NCI-H2107 (cell line): ENCODE measurements around the gene DNASE1L2.
"Not testable (repeated sequence)": the region's sequence is repeated elsewhere in the genome, so short reads cannot be mapped to it uniquely, and the experiment has no call there.

Experiments
- DNase-seq: peaks from one replicate; lab custom pipeline; 2025; lab: John Stamatoyannopoulos, UW

DNASE1L2 gene

DNA sequence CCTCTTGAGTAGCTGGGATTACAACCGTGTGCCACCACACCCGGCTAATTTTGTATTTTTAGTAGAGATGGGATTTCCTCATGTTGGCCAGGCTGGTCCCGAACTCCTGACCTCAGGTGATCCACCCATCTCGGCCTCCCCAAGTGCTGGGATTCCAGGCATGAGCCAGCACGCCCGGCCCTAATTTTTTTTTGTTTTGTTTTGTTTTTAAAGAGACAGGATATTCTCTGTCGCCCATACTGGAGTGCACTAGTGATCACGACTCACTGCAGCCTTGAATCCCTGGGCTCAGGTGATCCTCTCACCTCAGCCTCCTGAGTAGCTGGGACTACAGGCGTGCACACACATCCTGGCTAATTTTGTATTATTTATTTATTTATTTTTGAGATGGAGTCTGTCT lies 4.1 kb downstream of the DNASE1L2 start:
- not testable (repeated sequence) for DNase-seq

GRCh38 chr16:2242598-2242997 lies 6.4 kb downstream of the DNASE1L2 start:
- DNase-seq: no peak

DNA sequence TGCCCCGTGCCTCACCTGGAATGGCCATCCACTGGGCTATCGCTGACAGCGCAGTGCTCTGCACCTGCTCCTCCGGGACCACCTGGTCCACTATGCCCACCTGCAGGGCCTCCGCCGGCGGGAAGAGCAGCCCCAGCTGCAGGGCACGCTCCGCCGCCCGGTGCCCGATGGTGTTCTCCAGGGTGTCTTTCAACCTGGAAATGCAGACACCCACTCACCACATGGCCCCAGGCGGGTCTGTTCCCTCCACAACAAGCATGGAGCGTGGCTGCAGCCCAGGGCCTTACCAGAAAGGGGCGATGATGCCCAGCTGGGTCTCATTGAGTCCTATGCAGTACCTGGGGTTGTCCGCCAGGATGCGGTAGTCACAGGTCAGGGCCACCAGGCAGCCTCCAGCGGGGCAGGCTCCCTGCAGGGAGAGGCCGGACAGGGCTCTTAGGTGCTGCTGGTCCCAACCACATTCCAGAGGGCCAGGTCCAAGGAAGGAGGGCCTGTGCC lies 6.8 kb downstream of the DNASE1L2 start:
- no peak for DNase-seq

GRCh38 chr16:2243781-2244180 lies 7.5 kb downstream of the DNASE1L2 start:
- DNase-seq: no peak

DNA sequence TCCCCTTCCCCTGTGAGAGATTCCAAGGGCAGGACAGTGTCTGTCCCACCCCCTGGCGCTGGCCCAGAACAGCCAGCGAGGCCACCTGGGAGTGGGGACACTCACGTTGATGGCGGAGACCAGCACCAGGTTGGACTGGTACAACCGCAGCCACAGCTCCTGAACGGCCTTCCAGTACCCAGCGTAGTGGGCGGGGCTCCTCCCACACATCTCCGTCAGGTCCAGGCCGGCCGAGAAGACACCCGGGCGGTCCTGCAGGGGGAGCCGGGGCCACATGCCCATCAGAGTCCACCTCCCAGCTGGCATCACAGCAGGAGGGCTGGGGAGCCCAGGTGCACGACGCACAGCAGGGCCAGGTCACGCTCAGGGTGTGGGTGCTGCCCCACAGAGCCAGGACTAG lies 8.1 kb downstream of the DNASE1L2 start:
- DNase-seq: no peak

- DNase-seq: no peak
These were observed 8.9 kb downstream of the DNASE1L2 start for GRCh38 chr16:2244926-2245795.

- DNase-seq: no peak
These were observed 10.1 kb downstream of the DNASE1L2 start for GRCh38 chr16:2246301-2246885.

GRCh38 chr16:2250652-2251295 lies 14.5 kb downstream of the DNASE1L2 start:
- DNase-seq: no peak

DNA sequence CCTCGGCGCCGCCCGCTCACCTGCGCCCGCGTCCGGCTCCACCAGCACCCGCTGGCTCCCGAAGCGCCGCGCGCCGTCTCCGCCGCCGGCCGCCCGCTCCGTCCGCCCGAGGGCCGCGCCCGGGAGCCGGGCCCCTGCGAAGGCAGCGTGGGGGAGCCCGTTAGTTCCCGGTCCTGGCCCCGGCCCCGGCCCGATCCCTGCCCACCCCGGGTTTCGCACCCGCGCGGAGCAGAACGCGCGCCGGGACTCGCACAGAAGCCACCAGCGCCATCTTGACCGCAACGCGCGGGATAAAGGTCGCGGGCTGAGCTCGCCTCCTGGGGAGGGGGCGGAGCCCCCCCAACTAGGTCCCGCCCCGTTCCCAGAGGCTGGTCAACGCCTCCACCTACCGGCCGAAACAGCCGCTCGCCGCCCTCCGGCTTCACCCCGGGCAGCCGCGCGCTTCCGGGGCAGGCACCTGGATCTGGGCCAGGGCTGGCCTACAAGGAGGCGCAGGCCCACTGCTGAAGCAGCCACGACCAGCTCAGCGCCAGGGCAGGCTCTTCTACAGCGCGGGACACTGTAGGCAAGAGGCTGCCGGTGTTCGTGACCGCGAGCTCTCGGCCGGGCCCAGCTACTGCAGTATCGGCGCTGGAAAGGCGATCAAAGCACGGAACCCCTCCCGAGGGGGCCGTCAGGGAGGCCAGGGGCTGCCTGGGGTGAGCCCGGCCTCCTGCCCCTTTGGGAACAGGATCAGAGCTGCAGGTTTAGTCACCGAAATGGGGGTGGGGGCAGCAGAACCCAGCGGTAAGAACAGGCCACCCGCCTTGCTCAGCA lies 15.3 kb downstream of the DNASE1L2 start, which contains the start of gene ECI1:
Gene ECI1, minus strand, starts transcription at position 292 of the 816 bp plus-strand sequence. Its CDS starts 21 bp downstream, at position 271.
- peak; percentile 91 for DNase-seq

DNA sequence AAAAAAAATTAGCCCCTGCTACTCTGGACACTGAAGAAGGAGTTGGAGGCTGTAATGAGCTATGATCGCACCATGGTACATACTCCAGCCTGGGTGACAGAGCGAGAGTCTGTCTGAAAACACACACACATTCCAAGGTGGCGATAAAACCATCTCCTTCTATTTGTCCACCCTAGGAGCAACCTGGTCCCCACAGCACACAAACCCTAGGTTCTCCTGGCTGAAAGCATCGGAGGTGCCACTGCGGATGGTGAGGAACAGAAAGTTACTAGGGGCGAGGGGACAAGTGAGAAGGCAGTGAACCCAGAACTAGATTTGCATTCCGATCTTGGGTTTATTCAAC lies 16.5 kb downstream of the DNASE1L2 start:
- DNase-seq: no peak

DNA sequence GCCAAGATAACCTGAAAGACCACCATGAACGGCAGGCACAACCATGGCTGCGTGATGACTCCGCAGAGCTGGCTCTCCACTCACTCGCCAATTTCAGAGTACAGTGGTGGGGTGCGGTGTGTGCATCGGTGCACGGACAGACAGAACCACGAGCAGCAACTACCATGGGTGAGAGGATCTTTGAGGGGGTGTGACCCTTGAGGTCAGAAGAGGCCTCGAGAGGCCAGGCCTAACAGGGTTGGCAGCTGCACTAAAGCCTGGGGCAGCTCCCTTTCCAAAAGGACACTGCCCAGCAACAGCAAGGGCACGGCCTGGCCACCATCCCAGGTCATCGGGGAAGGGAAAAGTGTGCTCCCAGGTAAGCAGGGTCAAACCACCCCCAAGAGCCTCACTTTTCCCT lies 17.0 kb downstream of the DNASE1L2 start:
- DNase-seq: no peak

DNA sequence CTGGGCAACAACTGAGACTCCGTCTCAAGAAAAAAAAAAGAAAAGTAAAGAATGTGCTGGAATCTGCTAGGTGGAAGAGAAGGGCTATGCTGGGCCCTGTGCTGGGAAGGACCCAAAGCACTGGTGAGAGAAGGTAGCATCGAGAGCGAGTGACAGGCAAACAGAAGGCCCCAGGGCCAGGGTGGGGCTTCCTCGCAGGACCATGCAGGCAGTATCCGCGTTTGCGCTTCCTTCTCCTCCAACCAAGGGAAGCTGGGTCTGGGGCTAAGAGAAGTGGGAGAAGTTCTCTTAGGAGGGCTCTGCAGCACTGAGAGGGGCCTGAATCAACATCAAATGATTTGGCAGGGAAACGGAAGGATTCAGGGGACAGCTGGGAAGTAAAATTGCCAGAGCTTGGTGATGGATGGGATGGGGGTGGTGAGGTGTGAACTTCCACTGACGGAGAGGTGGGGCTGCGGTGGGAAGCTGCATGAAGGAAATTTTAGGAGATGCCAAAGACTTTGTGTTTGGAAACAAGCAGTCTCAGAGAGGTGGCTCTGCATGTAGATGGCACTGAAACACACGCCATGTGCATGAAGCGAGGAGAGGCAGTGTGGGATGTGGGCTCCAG lies 20.4 kb downstream of the DNASE1L2 start:
- no peak for DNase-seq

GRCh38 chr16:2257726-2258125 lies 21.5 kb downstream of the DNASE1L2 start:
- no peak for DNase-seq

- DNase-seq: not testable (repeated sequence)
These were observed 22.3 kb downstream of the DNASE1L2 start for GRCh38 chr16:2258530-2258929.

GRCh38 chr16:2260250-2260649 lies 24.0 kb downstream of the DNASE1L2 start:
- DNase-seq: no peak

- DNase-seq: not testable (repeated sequence)
These were observed 26.8 kb downstream of the DNASE1L2 start for GRCh38 chr16:2263026-2263425.

DNA sequence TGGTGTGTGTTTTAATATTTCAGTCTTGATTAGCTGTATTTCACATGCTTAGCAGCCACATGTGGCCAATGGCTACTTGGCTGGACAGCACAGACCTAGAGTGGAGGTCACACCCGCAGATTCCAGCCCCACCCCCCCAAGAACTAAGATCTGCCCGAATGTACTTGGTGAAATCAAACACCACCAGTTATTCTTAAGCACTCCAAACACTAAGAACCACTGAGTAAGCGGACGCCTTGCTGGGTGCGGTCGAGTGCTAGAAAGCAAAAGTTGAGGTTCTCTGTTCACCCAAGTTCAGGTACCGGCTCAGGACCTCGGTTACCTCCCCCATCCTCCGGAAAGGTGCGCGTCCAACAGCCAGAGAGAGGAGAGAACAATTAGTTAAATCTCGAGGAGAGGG lies 30.6 kb downstream of the DNASE1L2 start:
- DNase-seq: not testable (repeated sequence)

- DNase-seq: not testable (repeated sequence)
These were observed 31.3 kb downstream of the DNASE1L2 start for GRCh38 chr16:2267505-2267912.

DNA sequence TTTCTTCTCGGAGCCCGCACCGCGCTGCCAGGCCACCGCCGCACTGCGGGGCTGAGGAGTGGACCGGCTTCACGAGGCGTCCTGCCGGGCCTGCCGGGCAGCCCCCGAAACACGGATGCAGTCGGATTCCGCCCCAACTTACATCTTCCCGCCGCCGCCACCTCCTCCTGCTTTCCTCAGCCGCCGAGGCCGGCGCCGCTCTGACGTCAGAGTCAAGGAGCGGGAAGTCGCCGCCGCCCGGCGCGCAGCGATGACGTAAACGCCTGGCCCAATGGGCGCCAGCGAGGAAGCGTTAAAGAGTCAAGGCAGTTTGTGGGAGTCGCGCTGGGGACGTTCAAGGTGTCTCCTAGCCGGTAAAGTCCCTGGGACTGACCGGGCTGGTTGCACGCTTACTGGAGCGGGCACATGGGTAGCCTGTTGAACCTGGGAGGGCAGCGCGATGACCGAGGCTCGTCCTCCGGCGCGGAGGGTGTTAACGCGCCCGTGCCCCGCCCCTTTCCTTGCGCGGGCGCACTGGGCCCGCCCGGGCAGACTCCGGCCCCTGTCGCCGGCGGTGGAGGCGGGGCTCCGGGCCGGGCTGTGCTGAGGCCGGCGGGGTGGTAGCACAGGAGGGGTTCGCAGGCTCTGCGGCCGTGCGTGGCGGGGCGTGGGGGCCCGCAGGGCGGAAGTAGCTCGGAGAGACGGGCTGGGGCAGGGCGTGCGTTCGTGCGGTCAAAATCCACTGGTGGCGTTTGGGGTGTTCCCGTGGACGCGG lies 31.8 kb downstream of the DNASE1L2 start, which contains the start of gene RNPS1:
Gene RNPS1, minus strand, starts transcription at position 214 of the 754 bp plus-strand sequence. CDS start 3,483 bp downstream, outside the sequence.
- DNase-seq: peak; percentile 91

GRCh38 chr16:2270070-2270462 lies 33.8 kb downstream of the DNASE1L2 start:
- no peak for DNase-seq
